H1 (cell line): ENCODE measurements around the gene CACNA1G. TPM values are rescaled to one million over a fixed set of nuclear protein-coding genes. Genes with fewer than 3 reads are reported as not detected.

Source experiments
- ASH2L ChIP-seq: fragments of 200-600, 300-600 bp; sonication (generic); IDR thresholded peaks from one replicate; pipeline ENCODE4 v1.7.1; 2017; ENCODE audit warnings: low read length
- BCL11A ChIP-seq, 2 experiments: IDR thresholded peaks; one replicate each; pipeline ENCODE4 v1.6.1; 2011; ENCODE audit warnings: low read depth in 2 of 2, low read length in 2 of 2, mild to moderate bottlenecking in 2 of 2
- CHD2 ChIP-seq: IDR thresholded peaks from 2 replicates; pipeline ENCODE4 v1.6.1; 2012; ENCODE audit warnings: low read length, improper control_type of control experiment
- JUN ChIP-seq: IDR thresholded peaks from 2 replicates; pipeline ENCODE4 v1.6.1; 2011; ENCODE audit warnings: low read depth, mild to moderate bottlenecking, improper control_type of control experiment, low read length
- PHF8 ChIP-seq: fragments of 200-600 bp; sonication (generic); conservative IDR thresholded peaks from 2 replicates; pipeline ENCODE4 v1.7.1; 2012; ENCODE audit warnings: low read depth, mild to moderate bottlenecking, inconsistent platforms, low read length, moderate library complexity
- RXRA ChIP-seq: IDR thresholded peaks from 2 replicates; pipeline ENCODE4 v1.6.1; 2011; ENCODE audit warnings: low read depth, mild to moderate bottlenecking, low read length, moderate library complexity; ENCODE audit not compliant: insufficient read depth
- SIRT6 ChIP-seq: IDR thresholded peaks from one replicate; pipeline ENCODE4 v1.7.1; 2012; ENCODE audit warnings: low read length, inconsistent platforms
- TCF12 ChIP-seq: IDR thresholded peaks from 2 replicates; pipeline ENCODE4 v1.6.1; 2011; ENCODE audit warnings: low read depth, mild to moderate bottlenecking, low read length
- polyA plus RNA-seq, 7 experiments: library from polyadenylated mRNA; depleted of rRNA in 3 of 7; stranded (reverse) in 5 of 7; unstranded in 2 of 7; fragments of >200 nt in 5 of 7; fragments of 200-250 nt in 2 of 7; gene quantifications; 1 replicate in 5 of 7; 2 replicates in 1 of 7; 4 replicates in 1 of 7; pipeline versions ENCODE4 v1.2.1 to v1.2.3, GENCODE V29; 2011 to 2013; ENCODE audit warnings: missing spikeins in 2 of 7, mixed read lengths in 2 of 7
- total RNA-seq: library from RNA; stranded (reverse); fragmentation: NEBNext Ultra II Directional; extraction: Animal tissue kit (Norgen Biotek cat#: 25700); gene quantifications from 2 replicates; pipeline ENCODE4 v1.2.1, GENCODE V29; 2021

Gene CACNA1G
- total and polyA plus RNA-seq, 2 of the 8 experiments (the other 6 are each of a cell fraction or from before 2014, with no cell fraction given): 2.9 to 4.9 TPM

GRCh38 chr17:50640686-50641351 is 80.3 kb downstream of the CACNA1G start (continued):
- TF ChIP-seq JUN: no peak
- TF ChIP-seq BCL11A (IDR thresholded peaks at IDR 0.05; ENCODE audit: low read depth in 2 of 2, low read length in 2 of 2): no peak
- TF ChIP-seq RXRA: no peak
- no peak for TF ChIP-seq CHD2
- TF ChIP-seq TCF12: no peak
- no peak for TF ChIP-seq ASH2L
- TF ChIP-seq SIRT6: no peak
- no peak for TF ChIP-seq PHF8
